ENCODE measurements around the gene TENM4.

TENM4 gene

GRCh38 chr11:79374727-79375126, 66.1 kb downstream of the TENM4 start:
- Mint-ChIP-seq H3K27me3 (ENCODE audit: low read depth, poor library complexity) (peaks cover 13% of the 10 kb centered on the region), H3K4me1 (peaks cover 22% of the 10 kb centered on the region), H3K9me3 (peaks cover 8% of the 10 kb centered on the region), H3K27ac (no peak overlapping the region), H3K4me3 (no peak overlapping the region), H3K36me3 (ENCODE audit: low read depth) (peaks cover 20% of the 10 kb centered on the region)
- DNase-seq: no peak
- TF ChIP-seq, protein P1, sequence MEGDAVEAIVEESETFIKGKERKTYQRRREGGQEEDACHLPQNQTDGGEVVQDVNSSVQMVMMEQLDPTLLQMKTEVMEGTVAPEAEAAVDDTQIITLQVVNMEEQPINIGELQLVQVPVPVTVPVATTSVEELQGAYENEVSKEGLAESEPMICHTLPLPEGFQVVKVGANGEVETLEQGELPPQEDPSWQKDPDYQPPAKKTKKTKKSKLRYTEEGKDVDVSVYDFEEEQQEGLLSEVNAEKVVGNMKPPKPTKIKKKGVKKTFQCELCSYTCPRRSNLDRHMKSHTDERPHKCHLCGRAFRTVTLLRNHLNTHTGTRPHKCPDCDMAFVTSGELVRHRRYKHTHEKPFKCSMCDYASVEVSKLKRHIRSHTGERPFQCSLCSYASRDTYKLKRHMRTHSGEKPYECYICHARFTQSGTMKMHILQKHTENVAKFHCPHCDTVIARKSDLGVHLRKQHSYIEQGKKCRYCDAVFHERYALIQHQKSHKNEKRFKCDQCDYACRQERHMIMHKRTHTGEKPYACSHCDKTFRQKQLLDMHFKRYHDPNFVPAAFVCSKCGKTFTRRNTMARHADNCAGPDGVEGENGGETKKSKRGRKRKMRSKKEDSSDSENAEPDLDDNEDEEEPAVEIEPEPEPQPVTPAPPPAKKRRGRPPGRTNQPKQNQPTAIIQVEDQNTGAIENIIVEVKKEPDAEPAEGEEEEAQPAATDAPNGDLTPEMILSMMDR (IDR thresholded peaks at IDR 0.05): no peak

- H3K4me1 Mint-ChIP-seq: peaks cover 26% of the 10 kb centered on the region
- no peak overlapping the region for H3K4me3 Mint-ChIP-seq
- no peak overlapping the region for H3K27ac Mint-ChIP-seq
- TF ChIP-seq, protein P1 (IDR thresholded peaks at IDR 0.05): no peak
- H3K36me3 Mint-ChIP-seq (ENCODE audit: low read depth): peaks cover 2% of the 10 kb centered on the region
- peaks cover 7% of the 10 kb centered on the region for H3K27me3 Mint-ChIP-seq (ENCODE audit: low read depth, poor library complexity)
- no peak for DNase-seq
- peaks cover 1% of the 10 kb centered on the region for H3K9me3 Mint-ChIP-seq
Measured at GRCh38 chr11:79371724-79372123, 69.1 kb downstream of the TENM4 start.

DNA sequence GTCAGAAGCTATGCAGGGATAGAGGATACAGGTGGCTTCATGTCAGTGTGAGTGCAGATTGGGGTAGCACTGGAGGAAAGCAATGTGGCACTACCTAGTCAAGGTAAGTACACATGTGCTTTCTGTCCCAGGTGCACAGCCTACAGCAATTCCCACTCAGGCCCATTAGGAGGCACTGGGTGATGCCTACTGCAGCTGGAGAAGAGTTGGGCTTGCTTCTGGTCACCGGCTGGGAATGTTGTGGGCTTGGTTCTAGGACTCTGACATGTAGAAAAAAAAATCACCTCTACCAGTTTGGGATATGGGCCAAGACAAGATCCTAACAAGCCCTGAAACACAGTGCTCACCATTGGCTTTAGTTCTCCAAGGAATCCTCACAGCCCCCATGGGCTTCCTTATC, 69.7 kb downstream of the TENM4 start:
- no peak for DNase-seq
- no peak overlapping the region for H3K4me3 Mint-ChIP-seq
- no peaks in the 10 kb centered on the region for H3K36me3 Mint-ChIP-seq (ENCODE audit: low read depth)
- H3K27ac Mint-ChIP-seq: no peak overlapping the region
- H3K4me1 Mint-ChIP-seq: peaks cover 26% of the 10 kb centered on the region
- TF ChIP-seq, protein P1 (IDR thresholded peaks at IDR 0.05): no peak
- H3K9me3 Mint-ChIP-seq: no peaks in the 10 kb centered on the region
- peaks cover 5% of the 10 kb centered on the region for H3K27me3 Mint-ChIP-seq (ENCODE audit: low read depth, poor library complexity)

DNA sequence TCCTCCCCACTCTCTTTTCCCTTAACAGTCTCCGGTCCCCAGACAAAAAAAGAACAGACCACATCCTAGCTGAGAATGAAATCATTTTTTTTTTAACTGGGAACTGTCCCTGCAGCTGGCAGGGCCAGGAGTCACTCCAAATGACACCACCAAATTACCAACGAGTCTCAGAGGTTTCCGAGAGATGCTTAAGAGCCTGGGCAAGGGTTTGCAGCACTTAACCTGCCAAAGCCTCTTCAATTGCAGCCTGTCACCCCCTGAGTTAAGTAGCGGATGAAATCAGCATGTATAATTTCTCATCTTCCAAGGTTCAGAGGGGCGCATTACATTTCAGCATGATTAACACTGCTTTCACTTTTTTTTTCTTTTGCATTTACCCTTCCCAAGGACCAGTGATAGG, 71.8 kb downstream of the TENM4 start:
- H3K36me3 Mint-ChIP-seq (ENCODE audit: low read depth): no peaks in the 10 kb centered on the region
- peaks cover 13% of the 10 kb centered on the region for H3K4me1 Mint-ChIP-seq
- DNase-seq: no peak
- H3K27ac Mint-ChIP-seq: no peak overlapping the region
- no peak overlapping the region for H3K4me3 Mint-ChIP-seq
- H3K27me3 Mint-ChIP-seq (ENCODE audit: low read depth, poor library complexity): peaks cover 8% of the 10 kb centered on the region
- no peaks in the 10 kb centered on the region for H3K9me3 Mint-ChIP-seq
- TF ChIP-seq, protein P1 (IDR thresholded peaks at IDR 0.05): no peak

- peaks cover 10% of the 10 kb centered on the region for H3K4me1 Mint-ChIP-seq
- no peaks in the 10 kb centered on the region for H3K36me3 Mint-ChIP-seq (ENCODE audit: low read depth)
- no peak overlapping the region for H3K4me3 Mint-ChIP-seq
- H3K27ac Mint-ChIP-seq: no peak overlapping the region
- peaks cover 9% of the 10 kb centered on the region for H3K27me3 Mint-ChIP-seq (ENCODE audit: low read depth, poor library complexity)
- DNase-seq: no peak
- TF ChIP-seq, protein P1 (IDR thresholded peaks at IDR 0.05): no peak
- no peaks in the 10 kb centered on the region for H3K9me3 Mint-ChIP-seq
Measured at GRCh38 chr11:79367844-79368243, 73.0 kb downstream of the TENM4 start.

GRCh38 chr11:79366218-79366617, 74.6 kb downstream of the TENM4 start:
- TF ChIP-seq, protein P1 (IDR thresholded peaks at IDR 0.05): no peak

More at GRCh38 chr11:79366218-79366617, 74.6 kb downstream of the TENM4 start:
- H3K4me3 Mint-ChIP-seq: no peak overlapping the region
- no peak overlapping the region for H3K27ac Mint-ChIP-seq
- no peak for DNase-seq
- H3K4me1 Mint-ChIP-seq: peaks cover 21% of the 10 kb centered on the region
- H3K27me3 Mint-ChIP-seq (ENCODE audit: low read depth, poor library complexity): peaks cover 4% of the 10 kb centered on the region
- H3K9me3 Mint-ChIP-seq: no peaks in the 10 kb centered on the region
- H3K36me3 Mint-ChIP-seq (ENCODE audit: low read depth): no peaks in the 10 kb centered on the region

Measured in nephron progenitor cell (in vitro differentiated cells).